ENCODE results near the gene CEP192.
"Not testable (repeated sequence)": the region's sequence is repeated elsewhere in the genome, so short reads cannot be mapped to it uniquely, and the experiment has no call there.

Gene CEP192

GRCh38 chr18:12990123-12990475 lies 1.1 kb upstream of the CEP192 start:
- peak; percentile 60 for DNase-seq (ENCODE audit: low read depth, low spot score)
- peak overlapping the region; percentile 94 for H3K4me3 ChIP-seq (ENCODE audit: low read length)

- peak overlapping the region; percentile 94 for H3K4me3 ChIP-seq (ENCODE audit: low read length)
- DNase-seq (ENCODE audit: low read depth, low spot score): no peak
Measured at GRCh38 chr18:12990641-12990966, 558 bp upstream of the CEP192 start.

GRCh38 chr18:12991821-12992179 lies 638 bp downstream of the CEP192 start:
- peak overlapping the region; percentile 94 for H3K4me3 ChIP-seq (ENCODE audit: low read length)
- no peak for DNase-seq (ENCODE audit: low read depth, low spot score)

- no peak for DNase-seq (ENCODE audit: low read depth, low spot score)
- H3K4me3 ChIP-seq (ENCODE audit: low read length): no peak overlapping the region
Measured at GRCh38 chr18:12993439-12993838, 2.3 kb downstream of the CEP192 start.

GRCh38 chr18:12995424-12995823 lies 4.3 kb downstream of the CEP192 start:
- no peak overlapping the region for H3K4me3 ChIP-seq (ENCODE audit: low read length)
- no peak for DNase-seq (ENCODE audit: low read depth, low spot score)

GRCh38 chr18:12995952-12996477 lies 4.9 kb downstream of the CEP192 start:
- no peak for DNase-seq (ENCODE audit: low read depth, low spot score)

GRCh38 chr18:12996661-12997292 lies 5.6 kb downstream of the CEP192 start:
- no peak for DNase-seq (ENCODE audit: low read depth, low spot score)
- no peak overlapping the region for H3K4me3 ChIP-seq (ENCODE audit: low read length)

More at GRCh38 chr18:12995952-12996477, 4.9 kb downstream of the CEP192 start:
- no peak overlapping the region for H3K4me3 ChIP-seq (ENCODE audit: low read length)

- H3K4me3 ChIP-seq (ENCODE audit: low read length); DNase-seq (ENCODE audit: low read depth, low spot score): not testable (repeated sequence)
Measured at GRCh38 chr18:12997330-12997729, 6.2 kb downstream of the CEP192 start.

- H3K4me3 ChIP-seq (ENCODE audit: low read length): no peak overlapping the region
- no peak for DNase-seq (ENCODE audit: low read depth, low spot score)
Measured at GRCh38 chr18:12998332-12999060, 7.3 kb downstream of the CEP192 start.

- DNase-seq (ENCODE audit: low read depth, low spot score): peak; percentile 38
- no peak overlapping the region for H3K4me3 ChIP-seq (ENCODE audit: low read length)
Measured at GRCh38 chr18:13003466-13003896, 12.3 kb downstream of the CEP192 start.

- H3K4me3 ChIP-seq (ENCODE audit: low read length): no peak overlapping the region
- no peak for DNase-seq (ENCODE audit: low read depth, low spot score)
Measured at GRCh38 chr18:13004396-13004795, 13.2 kb downstream of the CEP192 start.

- no peak for DNase-seq (ENCODE audit: low read depth, low spot score)
- H3K4me3 ChIP-seq (ENCODE audit: low read length): no peak overlapping the region
Measured at GRCh38 chr18:13005289-13005688, 14.1 kb downstream of the CEP192 start.

GRCh38 chr18:13006531-13007247 lies 15.5 kb downstream of the CEP192 start:
- no peak overlapping the region for H3K4me3 ChIP-seq (ENCODE audit: low read length)
- no peak for DNase-seq (ENCODE audit: low read depth, low spot score)

GRCh38 chr18:13007248-13007560 lies 16.0 kb downstream of the CEP192 start:
- no peak for DNase-seq (ENCODE audit: low read depth, low spot score)
- no peak overlapping the region for H3K4me3 ChIP-seq (ENCODE audit: low read length)

- H3K4me3 ChIP-seq (ENCODE audit: low read length): no peak overlapping the region
- no peak for DNase-seq (ENCODE audit: low read depth, low spot score)
Measured at GRCh38 chr18:13011719-13012118, 20.6 kb downstream of the CEP192 start.

GRCh38 chr18:13014232-13014631 lies 23.1 kb downstream of the CEP192 start:
- H3K4me3 ChIP-seq (ENCODE audit: low read length): no peak overlapping the region
- no peak for DNase-seq (ENCODE audit: low read depth, low spot score)

GRCh38 chr18:13014818-13015217 lies 23.7 kb downstream of the CEP192 start:
- DNase-seq (ENCODE audit: low read depth, low spot score): no peak
- no peak overlapping the region for H3K4me3 ChIP-seq (ENCODE audit: low read length)

GRCh38 chr18:13017247-13017875 lies 26.2 kb downstream of the CEP192 start:
- no peak for DNase-seq (ENCODE audit: low read depth, low spot score)
- no peak overlapping the region for H3K4me3 ChIP-seq (ENCODE audit: low read length)

- H3K4me3 ChIP-seq (ENCODE audit: low read length): no peak overlapping the region
- DNase-seq (ENCODE audit: low read depth, low spot score): no peak
Measured at GRCh38 chr18:13018374-13018773, 27.2 kb downstream of the CEP192 start.

- H3K4me3 ChIP-seq (ENCODE audit: low read length): no peak overlapping the region
- no peak for DNase-seq (ENCODE audit: low read depth, low spot score)
Measured at GRCh38 chr18:13019301-13019700, 28.1 kb downstream of the CEP192 start.
